GM12878 (cell line): ENCODE data around the gene SLIT1. TPM values are rescaled to one million over a fixed set of nuclear protein-coding genes. Genes with fewer than 3 reads are reported as not detected.

Source experiments
- ATAC-seq: fragments of 200-7000 bp; cut with Tn5 transposase; 3 replicates; pipeline ENCODE4 v1.9.1; 2020; ENCODE audit warnings: mild to moderate bottlenecking, moderate library complexity
- BruUV-seq: library from RNA; stranded (reverse); fragments of 400-500 nt; replicated peaks from 2 replicates; lab custom pipeline; 2021; lab: Mats Ljungman, UMichigan
- CTCF ChIA-PET: fragments of 300-600 bp; sonication (Branson Sonifier 250); formaldehyde crosslinking; extraction: SDS; loops from one replicate; lab custom pipeline; 2021; ENCODE audit warnings: inconsistent platforms; lab: Yijun Ruan, JAX
- POLR2A ChIA-PET: fragments of 350-600 bp; formaldehyde crosslinking; extraction: SDS; loops from one replicate; lab custom pipeline; 2021; ENCODE audit warnings: inconsistent platforms; lab: Charles Lee
- RAD21 ChIA-PET: fragments of 300-600 bp; sonication (Branson Sonifier 250); formaldehyde crosslinking; loops from one replicate; lab custom pipeline; 2023; ENCODE audit warnings: antibody characterized with exemption; ENCODE audit not compliant: unreplicated experiment; lab: Charles Lee
- SMC1A ChIA-PET: fragments of 300-600 bp; sonication (Branson Sonifier 250); formaldehyde crosslinking; loops from one replicate; lab custom pipeline; 2023; ENCODE audit not compliant: unreplicated experiment, uncharacterized antibody; lab: Charles Lee
- DNase-seq: peaks from one replicate; pipeline ENCODE4 v3.0.0-alpha.2; 2011; ENCODE audit warnings: low read depth, low spot score
- FAIRE-seq: peaks from 3 replicates; lab custom pipeline; 2011; peaks lifted over from hg19 to GRCh38; lab: Jason Lieb, UNC
- H2AFZ ChIP-seq: 2 replicates; pipeline ENCODE4 v1.6.0; 2011; ENCODE audit warnings: low read depth, low read length, control low read depth; ENCODE audit not compliant: control insufficient read depth
- H3K27ac ChIP-seq: 2 replicates; pipeline ENCODE4 v1.5.1; 2011; ENCODE audit warnings: control low read depth; ENCODE audit not compliant: control insufficient read depth, insufficient read depth
- H3K27me3 ChIP-seq, 2 experiments: replicated peaks in 1 of 2; 2 replicates each; pipeline versions ENCODE4 v1.6.0 to v1.6.1; 2011; ENCODE audit warnings: low read length in 1 of 2; ENCODE audit not compliant: control insufficient read depth in 2 of 2, insufficient read depth in 2 of 2
- H3K36me3 ChIP-seq, 2 experiments: 2 replicates each; pipeline ENCODE4 v1.5.1; 2011; ENCODE audit warnings: low read length in 1 of 2; ENCODE audit not compliant: control insufficient read depth in 2 of 2, insufficient read depth in 2 of 2
- H3K4me1 ChIP-seq: 2 replicates; pipeline ENCODE4 v1.6.1; 2011; ENCODE audit warnings: mild to moderate bottlenecking, low read length, moderate library complexity, mixed read lengths; ENCODE audit not compliant: control insufficient read depth, insufficient read depth
- H3K4me2 ChIP-seq: 2 replicates; pipeline ENCODE4 v1.6.0; 2011; ENCODE audit warnings: control low read depth; ENCODE audit not compliant: control insufficient read depth, insufficient read depth
- H3K4me3 ChIP-seq: fragments of 200-600 bp; sonication (generic); 2 replicates; pipeline ENCODE4 v1.5.1; 2016
- H3K79me2 ChIP-seq: 2 replicates; pipeline ENCODE4 v1.6.0; 2011; ENCODE audit warnings: low read length; ENCODE audit not compliant: control insufficient read depth, insufficient read depth
- H3K9ac ChIP-seq: 2 replicates; pipeline ENCODE4 v1.8.0; 2011; ENCODE audit warnings: low read length, control low read depth, mixed read lengths; ENCODE audit not compliant: control insufficient read depth, insufficient read depth
- H3K9me3 ChIP-seq: replicated peaks from 3 replicates; pipeline ENCODE4 v1.5.1; 2011; ENCODE audit warnings: mild to moderate bottlenecking, low read length; ENCODE audit not compliant: control insufficient read depth, insufficient read depth
- H4K20me1 ChIP-seq: 2 replicates; pipeline ENCODE4 v1.6.0; 2011; ENCODE audit not compliant: control insufficient read depth, insufficient read depth
- CBFB ChIP-seq: IDR thresholded peaks from 2 replicates; pipeline ENCODE4 v1.6.1; 2016; ENCODE audit warnings: antibody characterized with exemption, low read depth
- FOXK2 ChIP-seq: fragments of 450-650 bp; IDR thresholded peaks from 2 replicates; pipeline ENCODE4 v1.6.1; 2017; ENCODE audit warnings: mild to moderate bottlenecking, moderate library complexity
- RAD21 ChIP-seq: IDR thresholded peaks from 2 replicates; pipeline ENCODE4 v1.6.1; 2011; ENCODE audit warnings: mild to moderate bottlenecking, low read depth, low read length, moderate library complexity; ENCODE audit not compliant: insufficient read depth
- SMAD5 ChIP-seq: IDR thresholded peaks from 2 replicates; pipeline ENCODE4 v1.6.1; 2016; ENCODE audit warnings: antibody characterized with exemption, low read depth
- WGBS: methylation state at CpG from one replicate; pipeline ENCODE4 v1.1.6; 2016; ENCODE audit warnings: low lambda C conversion rate; ENCODE audit not compliant: insufficient replicate concordance, insufficient coverage; ENCODE audit errors: missing lambda C conversion rate; 5-methylcytosine and 5-hydroxymethylcytosine counted together
- in situ Hi-C: fragments of 300-500 bp; cut with MboI; formaldehyde crosslinking; loops from 9 replicates; pipeline ENCODE4 v1.14.3; 2018; ENCODE audit warnings: mixed read lengths
- intact Hi-C: fragments of 100-400 bp; cut with micrococcal nuclease; formaldehyde crosslinking; loops from one replicate; pipeline ENCODE4 v1.14.2; 2022; ENCODE audit not compliant: unreplicated experiment
- polyA plus RNA-seq, 11 experiments: library from polyadenylated mRNA; depleted of rRNA in 4 of 11; unstranded in 6 of 11; stranded (reverse) in 5 of 11; fragments of >200 nt; fragmentation: Nextera tagmentation in 4 of 11; fragmentation: Illumina TruSeq in 1 of 11; extraction: Ambion mirVana in 4 of 11; extraction: Trizol in 1 of 11; gene quantifications; 1 replicate in 1 of 11; 2 replicates in 10 of 11; pipeline versions ENCODE4 v1.2.1 to v1.2.3, GENCODE V29; 2011 to 2016; ENCODE audit warnings: inconsistent platforms in 2 of 11, missing spikeins in 2 of 11, low read depth in 1 of 11
- total RNA-seq, 4 experiments: library from RNA; depleted of rRNA in 3 of 4; stranded (reverse); fragments of >200 nt in 3 of 4; fragmentation: Illumina TruSeq in 1 of 4; extraction: Trizol in 1 of 4; gene quantifications; 2 replicates each; pipeline versions ENCODE4 v1.2.1 to v1.2.3, GENCODE V29; 2013 to 2021

Gene SLIT1
- total and polyA plus RNA-seq, 10 of the 15 experiments (the other 5 are each of a cell fraction or from before 2014, with no cell fraction given) = 0.04 to 0.19 (median 0.06) TPM; not detected in 4

DNA sequence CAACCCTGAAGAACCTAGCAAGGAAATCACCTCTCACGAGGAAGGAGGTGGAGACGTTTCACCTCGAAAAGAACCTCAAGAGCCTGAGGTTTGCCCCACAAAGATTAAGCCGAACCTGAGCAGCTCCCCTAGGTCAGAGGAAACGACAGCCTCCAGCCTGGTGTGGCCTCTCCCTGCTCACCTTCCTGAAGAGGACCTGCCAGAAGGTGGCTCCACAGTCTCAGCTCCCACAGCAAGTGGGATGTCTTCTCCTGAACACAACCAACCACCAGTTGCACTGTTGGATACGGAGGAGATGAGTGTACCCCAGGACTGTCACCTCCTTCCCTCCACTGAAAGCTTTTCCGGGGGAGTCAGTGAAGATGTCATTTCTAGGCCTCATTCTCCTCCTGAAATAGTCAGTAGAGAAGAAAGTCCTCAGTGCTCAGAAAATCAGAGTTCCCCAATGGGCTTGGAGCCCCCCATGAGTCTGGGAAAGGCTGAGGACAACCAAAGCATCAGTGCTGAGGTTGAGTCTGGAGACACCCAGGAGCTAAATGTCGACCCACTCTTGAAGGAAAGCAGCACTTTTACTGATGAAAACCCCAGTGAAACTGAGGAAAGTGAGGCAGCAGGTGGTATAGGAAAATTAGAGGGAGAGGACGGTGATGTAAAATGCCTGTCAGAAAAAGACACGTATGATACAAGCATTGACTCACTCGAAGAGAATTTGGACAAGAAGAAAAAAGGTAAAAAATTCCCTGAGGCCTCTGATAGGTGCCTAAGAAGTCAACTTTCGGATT lies 203.4 kb downstream of the SLIT1 start:
- DNase-seq = no peak
- H3K27me3 ChIP-seq = no peaks in the 10 kb centered on the region
- FAIRE-seq = no peak
- H3K4me1 ChIP-seq = peaks cover 25% of the 10 kb centered on the region
- intact Hi-C loops = no loop called here
- ChIA-PET RAD21 (interaction anchor here (1.2 kb wide), 1 partner anchor 43 kb away, joined by 6 read pairs; no protein-coding TSS in a partner anchor), SMC1A (interaction anchor here (1.1 to 10.2 kb wide), 4 partner anchors 34 to 215 kb away, joined by 3 to 96 read pairs (median 4); no protein-coding TSS in a partner anchor), CTCF (interaction anchor here (0.9 to 8.2 kb wide), 7 partner anchors 10 to 557 kb away, joined by 3 to 85 read pairs (median 4); no protein-coding TSS in a partner anchor), POLR2A (interaction anchor here (0.9 kb wide), 1 partner anchor 11 kb away, joined by 3 read pairs; no protein-coding TSS in a partner anchor)
- H3K9me3 ChIP-seq = no peaks in the 10 kb centered on the region
- WGBS = 92% methylated on average over 12 of the region's 12 CpGs
- no peaks in the 10 kb centered on the region for H4K20me1 ChIP-seq
- H3K4me3 ChIP-seq = no peak overlapping the region
- H3K9ac ChIP-seq = no peak overlapping the region
- ATAC-seq = no peak
- no peak overlapping the region for H3K27ac ChIP-seq
- H2AFZ ChIP-seq = no peak overlapping the region
- BruUV-seq = no TSS peak
- no peak overlapping the region for H3K4me2 ChIP-seq
- in situ Hi-C loops = no loop called here
- H3K36me3 ChIP-seq = peaks cover 5 to 11% of the 10 kb centered on the region in 2 experiments; a peak in 3 of 4 replicates
- TF ChIP-seq RAD21 = peak; percentile 14; the same call in 1 of the 2 replicates
- no peak for TF ChIP-seq SMAD5
- no peak for TF ChIP-seq FOXK2
- TF ChIP-seq CBFB = no peak
- no peaks in the 10 kb centered on the region for H3K79me2 ChIP-seq
